HUES48 (cell line): ENCODE data around the gene THADA.

Experiments used
- H3K27ac ChIP-seq: one replicate; pipeline ENCODE4 v1.7.0; 2013; ENCODE audit warnings: low read depth, low read length, inconsistent platforms
- H3K27me3 ChIP-seq: 2 replicates; pipeline ENCODE4 v1.6.1; 2013; ENCODE audit warnings: mild to moderate bottlenecking, low read length; ENCODE audit not compliant: control insufficient read depth, insufficient read depth
- H3K36me3 ChIP-seq: 2 replicates; pipeline ENCODE4 v1.6.1; 2013; ENCODE audit warnings: low read length; ENCODE audit not compliant: control insufficient read depth, insufficient read depth
- H3K4me1 ChIP-seq: 2 replicates; pipeline ENCODE4 v1.6.1; 2013; ENCODE audit warnings: mild to moderate bottlenecking, low read length; ENCODE audit not compliant: control insufficient read depth, insufficient read depth
- H3K4me3 ChIP-seq: 2 replicates; pipeline ENCODE4 v1.5.1; 2013; ENCODE audit warnings: mild to moderate bottlenecking, low read depth, low read length
- H3K9ac ChIP-seq: 2 replicates; pipeline ENCODE4 v1.6.1; 2013; ENCODE audit warnings: mild to moderate bottlenecking, low read depth, low read length, moderate library complexity
- H3K9me3 ChIP-seq: 2 replicates; pipeline ENCODE4 v1.6.1; 2013; ENCODE audit warnings: low read length; ENCODE audit not compliant: control insufficient read depth, insufficient read depth

The THADA gene

GRCh38 chr2:43507137-43507536 lies 88.7 kb downstream of the THADA start:
- Histone ChIP-seq H3K9ac (no peak overlapping the region), H3K27me3 (no peaks in the 10 kb centered on the region), H3K4me1 (no peaks in the 10 kb centered on the region), H3K9me3 (no peaks in the 10 kb centered on the region), H3K4me3 (no peak overlapping the region), H3K36me3 (peaks cover 15% of the 10 kb centered on the region; the same call in 1 of the 2 replicates), H3K27ac (no peak overlapping the region)

DNA sequence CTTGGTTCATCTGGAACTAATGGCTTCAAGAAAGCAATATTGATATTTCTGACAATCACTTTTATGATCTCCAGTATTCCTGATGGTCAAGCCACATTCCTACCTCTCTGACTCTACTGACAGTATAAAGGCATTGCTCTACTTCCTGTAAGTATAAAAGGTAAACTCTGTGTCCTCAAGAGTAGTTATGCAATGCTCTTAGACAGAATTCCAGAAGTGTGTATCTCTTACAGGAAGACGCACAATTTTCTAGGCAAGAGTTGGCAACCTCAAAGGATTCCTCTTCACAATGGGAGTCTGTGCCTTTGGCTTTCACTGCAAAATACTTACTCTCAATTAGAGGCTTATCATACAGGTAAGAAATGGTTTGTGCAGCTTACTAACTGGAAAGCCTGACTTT lies 100.1 kb downstream of the THADA start:
- H3K27me3 ChIP-seq: no peaks in the 10 kb centered on the region
- no peaks in the 10 kb centered on the region for H3K9me3 ChIP-seq
- no peak overlapping the region for H3K27ac ChIP-seq
- no peak overlapping the region for H3K4me3 ChIP-seq
- H3K36me3 ChIP-seq: peaks cover 5% of the 10 kb centered on the region; the same call in 1 of the 2 replicates
- H3K4me1 ChIP-seq: peaks cover 3% of the 10 kb centered on the region; the same call in 1 of the 2 replicates
- no peak overlapping the region for H3K9ac ChIP-seq

- peaks cover 5% of the 10 kb centered on the region; the same call in 1 of the 2 replicates for H3K36me3 ChIP-seq
- no peak overlapping the region for H3K9ac ChIP-seq
- no peak overlapping the region for H3K4me3 ChIP-seq
- H3K4me1 ChIP-seq: peaks cover 14% of the 10 kb centered on the region
- H3K9me3 ChIP-seq: no peaks in the 10 kb centered on the region
- H3K27me3 ChIP-seq: no peaks in the 10 kb centered on the region
- no peak overlapping the region for H3K27ac ChIP-seq
Observed at GRCh38 chr2:43493954-43494353, 101.9 kb downstream of the THADA start.

GRCh38 chr2:43491065-43491639 lies 104.7 kb downstream of the THADA start:
- H3K27me3 ChIP-seq: no peaks in the 10 kb centered on the region
- H3K27ac ChIP-seq: no peak overlapping the region
- no peak overlapping the region for H3K9ac ChIP-seq
- H3K36me3 ChIP-seq: no peaks in the 10 kb centered on the region
- H3K4me3 ChIP-seq: no peak overlapping the region
- H3K9me3 ChIP-seq: no peaks in the 10 kb centered on the region
- H3K4me1 ChIP-seq: peaks cover 14% of the 10 kb centered on the region

- peak overlapping the region; percentile 22 for H3K27ac ChIP-seq
- H3K36me3 ChIP-seq: no peaks in the 10 kb centered on the region
- H3K9me3 ChIP-seq: no peaks in the 10 kb centered on the region
- no peak overlapping the region for H3K4me3 ChIP-seq
- no peaks in the 10 kb centered on the region for H3K27me3 ChIP-seq
- no peak overlapping the region for H3K9ac ChIP-seq
- H3K4me1 ChIP-seq: peaks cover 14% of the 10 kb centered on the region
Observed at GRCh38 chr2:43490252-43490786, 105.5 kb downstream of the THADA start.

DNA sequence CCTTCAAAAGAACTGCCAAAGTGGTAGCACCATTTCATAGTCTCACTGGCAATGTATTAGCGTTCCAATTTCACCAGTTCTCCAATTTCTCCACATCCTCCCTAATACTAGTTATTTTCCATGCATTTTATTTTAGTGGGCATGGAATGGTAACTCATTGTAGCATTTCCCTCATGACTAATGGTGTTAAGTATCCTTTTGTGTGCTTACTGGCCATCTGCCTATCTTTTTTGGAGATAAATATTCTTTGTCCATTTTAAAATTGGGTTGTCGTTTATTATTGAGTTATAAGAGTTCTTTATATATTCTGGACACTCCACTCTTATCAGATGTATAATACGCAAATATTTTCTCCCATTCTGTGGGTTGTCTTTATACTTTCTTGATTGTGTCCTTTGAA lies 107.1 kb downstream of the THADA start:
- Histone ChIP-seq H3K4me3 (no peak overlapping the region), H3K36me3 (no peaks in the 10 kb centered on the region), H3K4me1 (peaks cover 17% of the 10 kb centered on the region), H3K27me3 (no peaks in the 10 kb centered on the region), H3K9me3 (no peaks in the 10 kb centered on the region), H3K9ac (no peak overlapping the region), H3K27ac (no peak overlapping the region)

DNA sequence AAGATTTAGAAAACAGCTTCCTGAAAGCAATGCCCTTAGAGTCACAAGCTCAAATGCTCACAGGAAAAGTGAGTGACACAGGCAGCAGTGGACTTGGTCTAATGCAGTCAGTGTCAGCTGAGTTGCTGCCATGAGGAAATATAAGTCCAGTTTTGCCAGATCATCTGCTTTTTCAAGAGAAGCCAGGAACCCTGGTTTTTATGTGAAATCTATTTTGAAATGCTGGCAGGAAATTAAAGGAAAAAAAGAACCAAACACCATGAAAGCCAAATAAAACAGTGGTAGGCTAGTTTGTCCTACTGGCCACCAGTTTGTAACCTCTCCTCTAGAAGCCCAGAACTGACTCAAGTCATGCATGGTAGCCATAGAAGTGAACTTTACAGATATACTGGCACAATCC lies 109.2 kb downstream of the THADA start:
- no peaks in the 10 kb centered on the region for H3K36me3 ChIP-seq
- no peak overlapping the region for H3K4me3 ChIP-seq
- peaks cover 17% of the 10 kb centered on the region for H3K4me1 ChIP-seq
- no peak overlapping the region for H3K9ac ChIP-seq
- H3K9me3 ChIP-seq: no peaks in the 10 kb centered on the region
- H3K27me3 ChIP-seq: no peaks in the 10 kb centered on the region
- no peak overlapping the region for H3K27ac ChIP-seq

DNA sequence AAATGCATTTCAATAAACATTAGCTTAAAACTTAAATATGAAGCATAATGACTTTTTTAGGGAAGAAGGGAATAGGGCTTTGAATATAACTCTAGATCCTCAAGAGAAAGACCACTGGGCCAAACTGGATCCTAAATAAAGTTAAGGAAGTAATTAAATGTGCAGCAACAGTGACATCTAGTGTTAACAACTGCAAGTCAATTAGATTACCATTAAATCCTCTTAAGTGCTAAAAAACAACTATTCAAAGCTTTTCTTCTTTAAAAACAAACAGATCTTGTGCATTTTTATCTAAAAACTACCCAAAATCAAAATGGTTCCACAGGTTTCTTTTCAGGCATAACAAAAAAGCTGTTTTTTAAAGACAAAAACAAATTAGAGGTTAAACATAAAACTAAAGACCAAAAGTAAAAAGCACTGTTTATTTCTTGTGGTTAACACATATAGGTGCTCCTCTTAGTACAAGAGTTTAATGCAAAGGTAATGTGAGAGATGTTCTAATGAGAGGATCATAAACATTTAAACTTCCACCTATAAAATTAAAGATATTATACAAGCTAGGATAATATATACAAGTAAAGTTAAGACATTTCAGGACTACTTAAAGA lies 111.4 kb downstream of the THADA start:
- peaks cover 3% of the 10 kb centered on the region; the same call in 1 of the 2 replicates for H3K4me1 ChIP-seq
- no peak overlapping the region for H3K27ac ChIP-seq
- H3K4me3 ChIP-seq: no peak overlapping the region
- H3K27me3 ChIP-seq: no peaks in the 10 kb centered on the region
- no peaks in the 10 kb centered on the region for H3K36me3 ChIP-seq
- H3K9me3 ChIP-seq: no peaks in the 10 kb centered on the region
- no peak overlapping the region for H3K9ac ChIP-seq

DNA sequence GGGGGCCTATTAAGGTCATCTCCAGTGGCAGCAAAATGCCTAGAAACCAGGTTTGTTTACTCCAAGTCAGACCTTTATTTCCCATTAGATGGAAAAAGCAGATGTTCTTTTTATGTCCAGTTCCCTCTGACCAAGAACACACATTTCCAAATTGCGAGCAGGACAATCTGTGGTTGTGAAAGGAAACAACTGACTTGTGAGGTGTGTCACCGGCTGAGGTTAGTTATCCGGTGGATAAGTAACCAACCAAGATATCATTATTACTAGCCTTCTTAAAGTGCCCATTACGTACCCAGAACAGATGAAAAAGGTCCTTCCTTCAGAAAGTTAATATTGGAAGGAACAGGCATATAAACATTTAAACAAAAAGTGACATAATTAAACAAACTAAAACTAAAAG lies 112.9 kb downstream of the THADA start:
- H3K27ac ChIP-seq: no peak overlapping the region

DNA sequence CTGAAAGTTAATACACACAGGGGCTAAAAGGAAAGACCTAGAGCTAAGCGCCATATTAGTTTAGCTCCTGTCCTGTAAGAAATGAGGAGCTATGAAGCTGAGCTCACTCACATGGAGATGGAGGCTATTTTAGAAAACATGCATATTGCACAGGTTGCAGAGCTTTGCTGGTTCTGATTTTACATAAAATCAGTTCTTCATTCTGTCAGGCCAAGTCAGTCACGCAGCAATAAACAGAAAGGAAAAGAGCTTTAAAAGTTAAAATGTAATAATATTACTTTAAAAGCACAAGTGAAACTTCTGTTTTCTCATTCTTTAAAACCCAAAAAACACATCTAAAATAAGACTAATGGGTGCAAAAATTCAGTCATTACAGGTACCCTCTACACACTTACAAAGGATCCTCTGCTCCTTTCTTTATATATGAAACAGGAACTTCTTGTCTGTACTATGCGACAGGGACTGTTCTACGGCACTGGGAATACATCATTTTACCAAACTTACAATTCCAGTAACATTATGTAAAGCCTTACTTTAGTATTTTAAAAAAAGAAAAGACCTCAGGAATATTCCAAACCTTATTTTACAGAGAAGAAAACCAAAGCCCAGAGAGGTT lies 113.8 kb downstream of the THADA start:
- H3K9me3 ChIP-seq: no peaks in the 10 kb centered on the region
- peaks cover 3% of the 10 kb centered on the region; the same call in 1 of the 2 replicates for H3K4me1 ChIP-seq
- H3K27ac ChIP-seq: no peak overlapping the region
- no peaks in the 10 kb centered on the region for H3K36me3 ChIP-seq
- H3K9ac ChIP-seq: no peak overlapping the region
- H3K27me3 ChIP-seq: no peaks in the 10 kb centered on the region
- H3K4me3 ChIP-seq: no peak overlapping the region

More for the DNA sequence above, 112.9 kb downstream of the THADA start:
- Histone ChIP-seq H3K4me1 (peaks cover 3% of the 10 kb centered on the region; the same call in 1 of the 2 replicates), H3K9me3 (no peaks in the 10 kb centered on the region), H3K36me3 (no peaks in the 10 kb centered on the region), H3K27me3 (no peaks in the 10 kb centered on the region), H3K4me3 (no peak overlapping the region), H3K9ac (no peak overlapping the region)

DNA sequence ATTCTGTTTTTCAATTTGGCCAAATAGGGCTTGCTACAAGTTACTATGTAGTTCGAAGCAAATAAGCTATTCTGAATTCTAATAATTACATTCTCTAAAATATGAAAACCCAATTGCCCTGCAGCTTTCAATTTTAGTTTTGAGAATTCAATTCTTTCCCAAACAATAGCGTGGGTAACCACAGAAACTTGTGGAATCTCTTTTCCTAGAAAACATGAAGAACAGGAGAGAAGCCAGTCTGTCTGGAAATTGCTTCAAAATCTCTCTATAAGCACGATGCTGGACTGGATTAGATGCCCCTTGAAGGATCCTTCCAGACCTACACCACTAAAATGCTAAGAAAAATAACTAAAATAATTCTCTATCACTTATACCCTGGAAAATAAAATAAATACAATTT lies 115.0 kb downstream of the THADA start:
- peaks cover 3% of the 10 kb centered on the region; the same call in 1 of the 2 replicates for H3K4me1 ChIP-seq
- H3K36me3 ChIP-seq: no peaks in the 10 kb centered on the region
- no peaks in the 10 kb centered on the region for H3K27me3 ChIP-seq
- H3K9ac ChIP-seq: no peak overlapping the region
- no peak overlapping the region for H3K27ac ChIP-seq
- H3K9me3 ChIP-seq: no peaks in the 10 kb centered on the region
- H3K4me3 ChIP-seq: no peak overlapping the region
